GM18519 (cell line): ENCODE measurements around the gene LRRC41.
"Not testable (repeated sequence)": the region's sequence is repeated elsewhere in the genome, so short reads cannot be mapped to it uniquely, and the experiment has no call there.

Source experiments
- ATAC-seq: cut with Tn5 transposase; IDR thresholded peaks from one replicate; pipeline ENCODE4 v1.9.1; 2021; ENCODE audit warnings: mild to moderate bottlenecking, moderate library complexity; ENCODE audit not compliant: unreplicated experiment, low FRiP score

The LRRC41 gene

GRCh38 chr1:46246548-46247435 is 56.6 kb downstream of the LRRC41 start:
- peak; percentile 20 for ATAC-seq

- ATAC-seq: not testable (repeated sequence)
Observed at GRCh38 chr1:46246136-46246535, 57.3 kb downstream of the LRRC41 start.

DNA sequence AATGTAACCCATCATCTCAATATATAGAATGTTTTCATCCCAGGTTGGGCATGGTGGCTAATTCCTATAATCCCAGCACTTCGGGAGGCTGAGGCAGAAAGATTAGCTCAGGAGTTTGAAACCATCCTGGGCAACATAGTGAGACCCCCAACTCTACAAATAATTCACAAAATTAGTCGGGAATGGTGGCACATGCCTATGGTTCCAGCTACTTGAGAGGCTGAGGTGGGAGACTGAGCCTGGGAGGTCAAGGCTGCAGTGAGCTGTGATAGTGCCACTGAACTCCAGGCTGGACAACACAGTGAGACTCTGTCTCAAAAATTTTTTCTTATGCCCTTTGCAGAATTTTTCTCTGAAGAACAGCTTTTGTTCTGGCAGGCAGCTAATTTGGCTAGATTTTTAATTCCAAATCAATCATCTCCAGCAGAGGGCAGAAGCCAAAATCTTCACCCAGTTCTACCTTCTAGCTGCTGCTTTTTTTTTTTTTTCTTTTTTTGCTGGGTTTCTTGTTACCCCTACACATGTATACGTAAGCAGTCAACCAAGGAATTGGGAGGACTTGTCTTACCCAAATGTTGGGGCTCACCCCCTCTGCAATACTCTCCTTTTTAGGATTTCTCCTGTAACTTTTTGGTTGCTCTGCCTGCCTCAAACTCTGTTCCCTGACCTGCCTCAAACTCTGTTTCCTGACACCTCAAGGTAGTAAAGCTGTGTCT is 58.6 kb downstream of the LRRC41 start:
- ATAC-seq: no peak

- not testable (repeated sequence) for ATAC-seq
Observed at GRCh38 chr1:46243831-46244230, 59.6 kb downstream of the LRRC41 start.

- no peak for ATAC-seq
Observed at GRCh38 chr1:46242918-46243317, 60.5 kb downstream of the LRRC41 start.

GRCh38 chr1:46241733-46242132 is 61.7 kb downstream of the LRRC41 start:
- not testable (repeated sequence) for ATAC-seq

DNA sequence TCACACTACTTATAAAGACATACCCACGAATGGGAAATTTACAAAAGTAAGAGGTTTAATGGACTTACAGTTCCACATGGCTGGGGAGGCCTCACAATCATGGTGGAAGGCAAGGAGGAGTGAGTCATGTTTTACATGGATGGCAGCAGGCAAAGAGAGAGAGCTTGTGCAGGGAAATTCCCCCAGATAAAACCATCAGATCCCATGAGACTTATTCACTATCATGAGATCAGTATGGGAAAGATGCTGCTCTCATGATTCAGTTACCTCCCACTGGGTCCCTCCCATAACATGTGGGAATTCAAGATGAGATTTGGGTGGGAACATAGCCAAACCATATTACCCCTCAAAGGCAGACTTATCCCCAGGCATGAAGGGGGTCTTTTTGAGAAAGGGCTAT is 64.6 kb downstream of the LRRC41 start:
- not testable (repeated sequence) for ATAC-seq

- ATAC-seq: no peak
Observed at GRCh38 chr1:46236882-46237281, 66.5 kb downstream of the LRRC41 start.

- ATAC-seq: not testable (repeated sequence)
Observed at GRCh38 chr1:46231231-46231630, 72.2 kb downstream of the LRRC41 start.
